ENCODE results near the gene MGA.

DNA sequence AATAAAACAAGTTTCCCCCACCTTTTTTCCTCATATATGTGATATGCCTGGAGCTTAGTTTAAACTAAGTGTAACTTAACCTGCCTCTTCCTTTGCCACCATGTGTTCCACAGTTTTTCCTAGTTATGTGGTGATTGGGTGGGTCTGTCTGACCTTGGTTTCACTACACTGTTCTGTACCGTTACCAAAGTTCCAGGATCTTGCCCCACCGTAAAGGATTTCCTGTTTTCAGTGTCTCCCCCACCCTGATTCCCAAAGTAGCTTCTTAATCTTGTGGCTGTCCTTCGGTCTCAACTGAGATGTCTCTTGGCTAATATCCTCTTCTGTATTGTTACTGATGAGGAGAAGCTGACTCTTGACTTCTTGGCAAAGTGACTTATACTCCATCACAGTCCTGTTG, 6.4 kb upstream of the MGA start:
- TF ChIP-seq, protein P1, sequence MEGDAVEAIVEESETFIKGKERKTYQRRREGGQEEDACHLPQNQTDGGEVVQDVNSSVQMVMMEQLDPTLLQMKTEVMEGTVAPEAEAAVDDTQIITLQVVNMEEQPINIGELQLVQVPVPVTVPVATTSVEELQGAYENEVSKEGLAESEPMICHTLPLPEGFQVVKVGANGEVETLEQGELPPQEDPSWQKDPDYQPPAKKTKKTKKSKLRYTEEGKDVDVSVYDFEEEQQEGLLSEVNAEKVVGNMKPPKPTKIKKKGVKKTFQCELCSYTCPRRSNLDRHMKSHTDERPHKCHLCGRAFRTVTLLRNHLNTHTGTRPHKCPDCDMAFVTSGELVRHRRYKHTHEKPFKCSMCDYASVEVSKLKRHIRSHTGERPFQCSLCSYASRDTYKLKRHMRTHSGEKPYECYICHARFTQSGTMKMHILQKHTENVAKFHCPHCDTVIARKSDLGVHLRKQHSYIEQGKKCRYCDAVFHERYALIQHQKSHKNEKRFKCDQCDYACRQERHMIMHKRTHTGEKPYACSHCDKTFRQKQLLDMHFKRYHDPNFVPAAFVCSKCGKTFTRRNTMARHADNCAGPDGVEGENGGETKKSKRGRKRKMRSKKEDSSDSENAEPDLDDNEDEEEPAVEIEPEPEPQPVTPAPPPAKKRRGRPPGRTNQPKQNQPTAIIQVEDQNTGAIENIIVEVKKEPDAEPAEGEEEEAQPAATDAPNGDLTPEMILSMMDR (IDR thresholded peaks at IDR 0.05; ENCODE audit: insufficient read depth, low read length): no peak
- TF ChIP-seq POLR2AphosphoS5 (IDR thresholded peaks at IDR 0.05; ENCODE audit: low read depth) (no peak), GABPA (IDR thresholded peaks at IDR 0.05; ENCODE audit: low read depth) (no peak)
- TF ChIP-seq, protein P2, sequence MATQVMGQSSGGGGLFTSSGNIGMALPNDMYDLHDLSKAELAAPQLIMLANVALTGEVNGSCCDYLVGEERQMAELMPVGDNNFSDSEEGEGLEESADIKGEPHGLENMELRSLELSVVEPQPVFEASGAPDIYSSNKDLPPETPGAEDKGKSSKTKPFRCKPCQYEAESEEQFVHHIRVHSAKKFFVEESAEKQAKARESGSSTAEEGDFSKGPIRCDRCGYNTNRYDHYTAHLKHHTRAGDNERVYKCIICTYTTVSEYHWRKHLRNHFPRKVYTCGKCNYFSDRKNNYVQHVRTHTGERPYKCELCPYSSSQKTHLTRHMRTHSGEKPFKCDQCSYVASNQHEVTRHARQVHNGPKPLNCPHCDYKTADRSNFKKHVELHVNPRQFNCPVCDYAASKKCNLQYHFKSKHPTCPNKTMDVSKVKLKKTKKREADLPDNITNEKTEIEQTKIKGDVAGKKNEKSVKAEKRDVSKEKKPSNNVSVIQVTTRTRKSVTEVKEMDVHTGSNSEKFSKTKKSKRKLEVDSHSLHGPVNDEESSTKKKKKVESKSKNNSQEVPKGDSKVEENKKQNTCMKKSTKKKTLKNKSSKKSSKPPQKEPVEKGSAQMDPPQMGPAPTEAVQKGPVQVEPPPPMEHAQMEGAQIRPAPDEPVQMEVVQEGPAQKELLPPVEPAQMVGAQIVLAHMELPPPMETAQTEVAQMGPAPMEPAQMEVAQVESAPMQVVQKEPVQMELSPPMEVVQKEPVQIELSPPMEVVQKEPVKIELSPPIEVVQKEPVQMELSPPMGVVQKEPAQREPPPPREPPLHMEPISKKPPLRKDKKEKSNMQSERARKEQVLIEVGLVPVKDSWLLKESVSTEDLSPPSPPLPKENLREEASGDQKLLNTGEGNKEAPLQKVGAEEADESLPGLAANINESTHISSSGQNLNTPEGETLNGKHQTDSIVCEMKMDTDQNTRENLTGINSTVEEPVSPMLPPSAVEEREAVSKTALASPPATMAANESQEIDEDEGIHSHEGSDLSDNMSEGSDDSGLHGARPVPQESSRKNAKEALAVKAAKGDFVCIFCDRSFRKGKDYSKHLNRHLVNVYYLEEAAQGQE (IDR thresholded peaks at IDR 0.05; ENCODE audit: insufficient replicate concordance, low read depth): no peak

All from HL-60 (cell line).